HG03378 (cell line): ENCODE data around the gene PTPRF.
"Not testable (repeated sequence)": the region's sequence is repeated elsewhere in the genome, so short reads cannot be mapped to it uniquely, and the experiment has no call there.

ENCODE experiments used
- ATAC-seq: cut with Tn5 transposase; IDR thresholded peaks from one replicate; pipeline ENCODE4 v1.9.1; 2021; ENCODE audit warnings: mild to moderate bottlenecking, moderate library complexity; ENCODE audit not compliant: unreplicated experiment

PTPRF gene

GRCh38 chr1:43530483-43531106, at the start of gene PTPRF:
Gene PTPRF (plus strand): TSS chr1:43530883. CDS start chr1:43545076, 14,193 bp downstream.
- ATAC-seq: no peak

DNA sequence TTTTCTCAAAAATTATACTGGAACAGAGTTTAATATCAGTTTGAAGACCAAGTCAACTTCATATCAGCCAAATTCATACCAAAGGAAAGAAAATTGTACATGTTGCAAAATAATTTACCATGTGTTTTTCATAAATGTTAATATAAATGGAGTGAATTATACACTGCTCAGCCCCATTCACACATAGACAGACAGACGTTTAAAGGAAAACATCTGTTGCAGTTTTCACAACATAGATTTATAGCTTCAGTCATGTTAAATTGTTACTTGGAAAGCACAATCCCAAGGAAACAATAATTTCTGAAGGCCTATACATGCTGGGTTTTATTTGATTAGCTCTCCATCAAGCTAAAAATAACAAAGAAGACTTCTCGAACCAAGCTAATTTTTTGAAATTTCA, 49.2 kb upstream of the PTPRF start:
- ATAC-seq: no peak

GRCh38 chr1:43482215-43482614, 48.5 kb upstream of the PTPRF start:
- no peak for ATAC-seq

- ATAC-seq: no peak
Observed at GRCh38 chr1:43484367-43484766, 46.3 kb upstream of the PTPRF start.

GRCh38 chr1:43488165-43488564, 42.5 kb upstream of the PTPRF start:
- no peak for ATAC-seq

- no peak for ATAC-seq
Observed at GRCh38 chr1:43491061-43491460, 39.6 kb upstream of the PTPRF start.

DNA sequence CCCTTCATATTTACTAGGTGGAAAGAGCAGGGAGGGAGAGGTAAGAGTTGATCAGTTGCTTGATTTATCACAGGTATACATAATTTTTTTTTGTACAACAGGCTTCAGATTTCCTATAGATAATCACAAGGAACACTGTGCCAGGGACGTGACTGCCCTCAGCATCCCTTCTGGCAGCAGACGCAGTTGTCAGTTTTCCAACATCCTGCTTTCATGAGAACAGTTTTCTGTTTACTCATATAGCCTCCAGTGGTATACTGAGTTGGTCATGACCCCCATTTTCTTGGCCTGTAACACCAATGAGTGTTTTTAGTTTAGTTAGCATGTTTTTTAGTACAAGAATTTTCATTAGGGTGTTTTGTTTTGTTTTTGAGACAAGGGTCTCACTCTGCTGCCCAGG, 37.9 kb upstream of the PTPRF start:
- ATAC-seq: no peak

GRCh38 chr1:43493661-43494450, 36.8 kb upstream of the PTPRF start:
- no peak for ATAC-seq

- no peak for ATAC-seq
Observed at GRCh38 chr1:43495204-43495603, 35.5 kb upstream of the PTPRF start.

- no peak for ATAC-seq
Observed at GRCh38 chr1:43499898-43500297, 30.8 kb upstream of the PTPRF start.

DNA sequence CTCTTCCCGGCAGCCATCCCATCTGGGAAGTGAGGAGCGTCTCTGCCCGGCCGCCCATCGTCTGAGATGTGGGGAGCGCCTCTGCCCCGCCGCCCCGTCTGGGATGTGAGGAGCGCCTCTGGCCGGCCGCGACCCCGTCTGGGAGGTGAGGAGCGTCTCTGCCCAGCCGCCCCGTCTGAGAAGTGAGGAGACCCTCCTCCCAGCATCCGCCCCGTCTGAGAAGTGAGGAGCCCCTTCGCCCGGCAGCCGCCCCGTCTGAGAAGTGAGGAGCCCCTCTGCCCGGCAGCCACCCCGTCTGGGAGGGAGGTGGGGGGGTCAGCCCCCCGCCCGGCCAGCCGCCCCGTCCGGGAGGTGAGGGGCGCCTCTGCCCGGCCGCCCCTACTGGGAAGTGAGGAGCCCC, 28.9 kb upstream of the PTPRF start:
- not testable (repeated sequence) for ATAC-seq

DNA sequence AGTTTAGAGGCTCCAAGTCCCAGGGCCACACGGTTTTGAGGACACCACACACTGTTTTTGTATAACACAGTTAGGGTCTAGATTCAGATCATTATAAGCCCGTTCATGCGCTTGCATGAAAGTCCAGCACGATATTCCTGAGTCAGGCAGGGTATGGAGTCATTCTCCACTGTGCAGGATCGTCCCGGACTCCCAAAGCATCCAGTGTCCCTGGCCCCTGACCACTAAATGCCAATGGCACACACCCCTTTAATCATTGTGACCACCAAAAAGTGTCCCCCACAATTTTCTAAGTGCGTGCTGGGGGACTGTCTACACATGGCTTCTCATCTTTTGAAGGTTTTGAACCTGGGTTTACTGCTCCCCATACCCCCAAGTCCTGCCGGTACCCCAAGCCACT, 27.1 kb upstream of the PTPRF start:
- ATAC-seq: no peak

- no peak for ATAC-seq
Observed at GRCh38 chr1:43505077-43505780, 25.5 kb upstream of the PTPRF start.

GRCh38 chr1:43506233-43506632, 24.4 kb upstream of the PTPRF start:
- no peak for ATAC-seq

DNA sequence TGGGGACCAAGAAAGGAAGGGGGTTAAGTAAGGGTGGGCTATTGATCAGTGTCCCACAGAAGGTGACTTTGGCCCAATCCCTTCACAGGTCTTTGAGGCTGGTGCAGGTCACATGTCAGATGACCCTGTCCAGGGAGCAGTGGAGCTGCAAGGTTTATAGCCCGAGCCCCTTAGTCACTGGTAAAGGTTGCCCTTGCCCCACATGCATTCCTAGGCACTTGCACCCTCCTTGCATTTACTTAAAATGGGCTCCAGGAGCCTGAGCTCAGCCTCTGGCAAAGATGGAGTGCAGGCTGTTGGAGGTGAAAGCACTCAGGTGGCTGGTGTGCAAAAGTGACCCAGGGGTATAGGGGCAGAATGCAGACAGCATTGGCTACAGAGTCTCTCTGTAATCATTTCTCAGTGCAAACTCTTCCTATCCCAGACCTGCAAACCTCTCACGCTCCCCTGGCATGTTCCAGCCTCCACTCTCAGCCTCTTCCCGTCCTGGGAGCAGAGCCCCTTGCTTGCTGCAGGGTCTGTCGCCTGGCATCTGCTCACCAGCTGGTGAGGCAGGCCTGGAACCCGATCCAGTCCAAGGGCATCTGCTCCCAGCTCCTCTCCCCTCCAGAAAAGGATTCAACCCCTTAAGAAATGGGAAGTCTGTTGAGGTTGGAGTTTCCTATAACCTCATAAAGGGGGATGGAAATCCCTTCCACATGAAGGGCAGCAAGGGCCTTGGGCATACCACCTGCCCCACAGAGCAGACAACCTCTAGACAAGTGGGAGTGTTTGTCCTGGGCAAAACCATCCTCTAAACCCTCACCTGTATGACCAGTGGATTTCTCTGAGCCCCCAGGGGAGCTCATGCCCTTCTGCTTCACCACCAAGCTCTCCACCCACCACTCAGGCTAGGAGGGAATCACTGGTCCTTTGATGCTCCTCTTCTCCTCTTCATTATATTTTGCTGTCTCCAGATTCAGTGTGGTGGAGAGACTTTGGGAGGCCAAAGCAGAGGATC, 23.1 kb upstream of the PTPRF start:
- no peak for ATAC-seq

GRCh38 chr1:43509007-43509739, 21.5 kb upstream of the PTPRF start:
- ATAC-seq: no peak

GRCh38 chr1:43509740-43510375, 20.8 kb upstream of the PTPRF start:
- no peak for ATAC-seq

DNA sequence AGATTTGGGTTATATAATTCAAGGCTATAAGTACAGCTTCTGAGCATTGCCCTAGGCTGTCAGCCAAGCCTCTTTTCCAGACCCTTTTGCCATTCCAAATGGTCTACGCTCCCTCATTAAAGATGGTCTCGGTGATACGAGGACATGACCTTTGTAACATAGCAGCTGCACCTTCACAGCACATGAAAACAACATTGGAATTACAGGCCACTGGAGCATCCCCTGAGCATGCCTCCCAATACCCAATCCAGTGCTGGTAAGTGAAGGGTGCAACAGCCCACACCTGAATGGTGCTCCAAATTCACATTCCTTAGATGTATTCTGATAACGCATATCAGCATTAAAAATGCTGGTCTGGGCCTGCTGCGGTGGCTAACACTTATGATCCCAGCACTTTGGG, 20.1 kb upstream of the PTPRF start:
- no peak for ATAC-seq

GRCh38 chr1:43511394-43511793, 19.3 kb upstream of the PTPRF start:
- no peak for ATAC-seq

DNA sequence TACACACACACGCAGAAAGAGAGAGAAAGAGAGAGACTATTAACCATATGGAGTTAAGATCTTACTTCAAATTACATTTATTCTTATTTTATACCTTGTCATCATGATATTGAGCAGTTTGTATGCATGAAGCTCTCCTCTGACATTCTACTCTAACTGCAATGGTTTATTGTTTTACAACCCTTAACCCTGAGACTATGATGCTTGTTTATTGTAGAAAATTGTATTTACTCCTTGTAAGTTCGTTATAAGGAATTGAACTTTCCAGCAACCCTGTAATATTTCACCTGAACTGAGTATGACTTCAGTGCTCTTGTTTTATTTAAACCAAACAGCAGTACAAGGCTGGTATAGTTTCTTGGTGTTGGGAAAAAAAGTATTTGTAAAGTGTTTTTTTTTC, 18.6 kb upstream of the PTPRF start:
- no peak for ATAC-seq
